GM21717 (cell line): ENCODE data around the gene METTL4.

ENCODE experiments used
- ATAC-seq: cut with Tn5 transposase; IDR thresholded peaks from one replicate; pipeline ENCODE4 v1.9.1; 2021; ENCODE audit warnings: mild to moderate bottlenecking, moderate library complexity; ENCODE audit not compliant: unreplicated experiment

The METTL4 gene, protein sequence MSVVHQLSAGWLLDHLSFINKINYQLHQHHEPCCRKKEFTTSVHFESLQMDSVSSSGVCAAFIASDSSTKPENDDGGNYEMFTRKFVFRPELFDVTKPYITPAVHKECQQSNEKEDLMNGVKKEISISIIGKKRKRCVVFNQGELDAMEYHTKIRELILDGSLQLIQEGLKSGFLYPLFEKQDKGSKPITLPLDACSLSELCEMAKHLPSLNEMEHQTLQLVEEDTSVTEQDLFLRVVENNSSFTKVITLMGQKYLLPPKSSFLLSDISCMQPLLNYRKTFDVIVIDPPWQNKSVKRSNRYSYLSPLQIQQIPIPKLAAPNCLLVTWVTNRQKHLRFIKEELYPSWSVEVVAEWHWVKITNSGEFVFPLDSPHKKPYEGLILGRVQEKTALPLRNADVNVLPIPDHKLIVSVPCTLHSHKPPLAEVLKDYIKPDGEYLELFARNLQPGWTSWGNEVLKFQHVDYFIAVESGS

DNA sequence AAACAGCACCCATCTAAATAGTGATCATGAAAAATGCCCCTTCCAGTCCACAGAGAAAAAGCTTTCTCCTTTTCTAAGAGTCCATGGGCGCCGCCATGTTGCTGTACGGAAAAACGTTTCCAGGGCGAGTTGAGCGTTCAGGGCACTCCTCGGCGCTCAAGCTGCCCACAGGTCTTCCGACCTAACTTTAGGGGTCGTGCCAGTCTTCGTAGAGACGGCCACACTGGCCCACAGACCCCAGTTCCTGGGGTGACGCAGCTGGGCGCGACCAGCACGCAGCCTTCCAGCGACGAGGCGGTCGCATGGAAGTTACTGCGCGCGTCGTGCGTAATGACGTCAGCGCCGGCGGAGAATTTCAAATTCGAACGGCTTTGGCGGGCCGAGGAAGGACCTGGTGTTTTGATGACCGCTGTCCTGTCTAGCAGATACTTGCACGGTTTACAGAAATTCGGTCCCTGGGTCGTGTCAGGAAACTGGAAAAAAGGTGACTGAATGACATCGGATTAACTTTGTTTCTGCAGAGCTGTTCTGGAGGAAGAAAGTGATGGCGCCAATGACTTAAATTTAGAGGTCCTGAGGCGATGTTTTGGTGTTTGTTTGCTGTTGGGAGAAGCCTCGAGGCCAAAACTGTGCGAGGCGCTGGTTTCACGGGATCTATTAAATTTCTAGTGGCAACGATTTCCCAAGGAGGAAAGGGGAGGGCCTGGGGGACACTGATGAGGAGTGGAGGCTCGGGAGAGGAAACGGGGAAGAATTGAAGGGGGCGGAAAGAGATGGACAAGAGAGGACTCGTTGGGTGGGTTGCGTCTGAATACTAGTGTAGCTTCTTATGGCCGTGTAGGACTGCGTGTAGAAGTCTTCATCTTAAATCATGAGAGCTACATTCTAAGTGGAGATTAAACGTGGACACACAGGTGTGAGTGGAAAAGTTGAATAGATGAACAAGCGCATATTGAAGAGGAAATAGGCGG is at the start of gene METTL4, which contains the start of gene NDC80:
Gene METTL4, minus strand, starts transcription at position 306 of the 971 bp plus-strand sequence. CDS start 4,289 bp downstream, outside the sequence.
Gene NDC80, plus strand, starts transcription at position 358 of the 971 bp plus-strand sequence. CDS start 1,429 bp downstream, outside the sequence.
- peak; percentile 60 for ATAC-seq

DNA sequence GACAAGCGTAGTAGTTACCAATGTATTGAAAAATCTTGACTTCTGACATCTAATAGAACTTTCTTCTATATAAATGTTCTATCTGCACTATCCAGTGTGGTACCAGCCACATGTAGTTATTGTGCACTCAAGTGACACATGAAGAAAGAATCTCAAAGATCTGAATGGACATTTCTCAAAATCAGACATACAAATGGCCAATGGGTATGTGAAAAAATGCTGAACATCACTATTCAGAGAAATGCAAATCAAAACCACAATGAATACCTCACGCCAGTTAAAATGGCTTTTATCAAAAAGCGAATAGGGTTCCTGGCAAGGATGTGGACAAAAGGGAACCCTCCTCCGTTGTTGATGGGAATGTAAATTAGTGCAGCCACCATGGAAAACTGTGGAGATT is 46.7 kb upstream of the METTL4 start:
- no peak for ATAC-seq

DNA sequence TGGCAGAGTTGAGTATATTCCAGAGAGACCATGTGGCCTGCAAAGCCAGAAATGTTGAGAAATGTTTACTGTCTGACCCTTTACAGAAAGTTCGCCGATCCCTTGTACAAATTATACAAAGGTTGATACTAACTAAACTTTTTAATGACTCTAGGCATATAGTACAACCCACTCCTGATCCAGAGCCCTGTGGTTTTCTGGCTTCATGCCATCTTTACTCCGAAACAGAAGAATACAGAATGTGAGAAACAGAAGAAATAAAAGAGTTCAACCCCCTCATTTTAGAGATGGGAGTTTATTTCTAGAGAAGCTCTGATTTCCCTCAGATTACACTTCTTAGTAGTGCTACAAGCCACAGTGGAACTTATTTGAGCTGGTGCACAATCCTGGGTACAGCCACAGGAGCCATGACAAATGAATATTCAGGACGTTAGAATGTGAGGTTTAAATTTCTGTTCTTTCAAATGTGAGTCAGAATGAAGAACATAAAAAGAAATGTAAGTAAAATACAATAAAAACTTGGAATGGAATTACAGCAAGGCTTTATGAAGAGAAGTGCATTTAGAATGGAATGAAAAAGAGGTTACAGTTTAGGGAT is 46.2 kb upstream of the METTL4 start:
- no peak for ATAC-seq

DNA sequence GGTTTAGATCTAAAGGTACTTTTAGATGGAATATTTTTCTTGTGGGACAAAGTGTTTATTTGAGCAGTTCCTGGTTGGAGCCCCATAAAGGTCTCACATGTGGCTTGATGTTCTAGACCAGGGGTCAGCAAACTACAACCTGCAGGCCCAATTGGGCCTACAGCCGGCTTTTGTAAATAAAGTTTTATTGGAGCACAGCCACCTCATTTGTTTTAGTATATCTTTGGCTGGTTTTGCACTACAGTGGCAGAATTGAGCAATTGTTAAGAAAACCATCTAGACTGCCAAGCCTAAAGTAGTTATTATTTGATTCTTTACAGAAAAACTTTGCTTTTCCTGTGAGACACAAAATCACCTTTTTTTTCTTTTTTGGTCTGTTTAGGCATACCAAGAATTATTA is 41.7 kb upstream of the METTL4 start:
- no peak for ATAC-seq

DNA sequence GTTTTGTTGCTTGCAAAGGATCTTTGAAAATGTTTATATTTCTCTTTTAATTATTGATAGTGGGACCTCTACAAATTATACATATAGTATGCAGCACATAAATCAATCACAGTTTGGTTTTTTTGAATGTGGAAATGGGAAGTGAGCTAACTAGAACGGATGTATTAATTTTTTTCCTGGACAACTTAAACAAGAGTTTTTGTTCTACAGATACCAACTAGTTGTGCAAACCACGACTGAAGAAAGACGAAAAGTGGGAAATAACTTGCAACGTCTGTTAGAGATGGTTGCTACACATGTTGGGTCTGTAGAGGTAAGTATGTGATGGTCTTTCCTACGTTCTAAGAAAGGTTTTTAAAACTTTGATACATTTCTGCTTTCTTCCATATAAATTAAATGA is 39.2 kb upstream of the METTL4 start:
- ATAC-seq, result no peak

DNA sequence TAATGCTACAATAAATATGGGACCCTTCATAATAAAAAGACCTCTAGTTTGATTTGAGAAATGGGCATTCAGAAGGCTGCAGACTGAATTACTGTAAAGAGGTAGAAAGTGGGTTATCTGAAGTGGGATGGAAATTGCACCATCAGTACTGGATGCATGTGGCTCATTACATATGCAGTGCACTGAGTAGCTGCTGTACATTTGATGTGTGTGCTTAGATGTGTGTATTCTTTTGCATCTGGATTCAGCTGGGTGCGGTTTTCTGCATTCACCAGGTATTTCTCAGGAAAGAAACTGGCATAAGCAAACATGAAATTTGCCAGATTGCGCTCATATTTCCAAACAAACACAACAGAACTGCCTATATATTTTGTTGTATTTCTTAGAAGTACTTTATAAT is 38.3 kb upstream of the METTL4 start:
- no peak for ATAC-seq

DNA sequence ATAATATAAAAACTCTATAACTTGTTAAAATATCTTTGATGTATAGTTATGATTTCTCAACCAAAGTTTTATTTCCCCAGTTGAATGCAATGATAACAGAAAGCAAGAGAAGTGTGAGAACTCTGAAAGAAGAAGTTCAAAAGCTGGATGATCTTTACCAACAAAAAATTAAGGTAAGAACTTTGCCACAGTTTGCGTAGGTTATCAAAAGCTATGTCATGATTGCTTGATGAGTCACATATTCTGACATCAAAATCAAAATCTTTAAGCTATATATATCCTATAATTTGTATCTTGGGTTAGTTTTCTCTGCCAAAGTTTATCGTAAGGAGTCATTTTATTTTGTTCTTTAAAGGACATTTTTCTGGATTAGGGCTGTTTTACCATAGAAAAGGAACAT is 35.0 kb upstream of the METTL4 start:
- ATAC-seq, result no peak

DNA sequence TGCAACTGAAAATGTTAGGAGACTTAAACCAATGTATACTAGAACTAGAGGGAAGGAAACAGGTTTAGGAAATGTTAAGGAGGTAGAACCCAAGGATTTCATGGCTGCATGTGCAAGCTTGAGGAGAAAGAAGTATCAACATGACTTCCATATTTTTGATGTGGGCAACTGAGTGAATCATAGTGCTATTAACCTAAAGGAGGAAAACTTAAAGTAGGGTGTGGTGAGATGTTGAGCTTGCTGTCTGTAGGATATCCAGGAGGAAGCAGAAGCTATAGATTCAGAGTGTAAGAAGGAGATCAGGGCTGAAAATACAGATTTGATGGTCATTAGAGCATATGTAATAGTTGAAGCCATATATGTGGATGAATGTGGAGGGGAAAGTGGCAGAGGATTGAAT is 31.5 kb upstream of the METTL4 start:
- ATAC-seq, result no peak

DNA sequence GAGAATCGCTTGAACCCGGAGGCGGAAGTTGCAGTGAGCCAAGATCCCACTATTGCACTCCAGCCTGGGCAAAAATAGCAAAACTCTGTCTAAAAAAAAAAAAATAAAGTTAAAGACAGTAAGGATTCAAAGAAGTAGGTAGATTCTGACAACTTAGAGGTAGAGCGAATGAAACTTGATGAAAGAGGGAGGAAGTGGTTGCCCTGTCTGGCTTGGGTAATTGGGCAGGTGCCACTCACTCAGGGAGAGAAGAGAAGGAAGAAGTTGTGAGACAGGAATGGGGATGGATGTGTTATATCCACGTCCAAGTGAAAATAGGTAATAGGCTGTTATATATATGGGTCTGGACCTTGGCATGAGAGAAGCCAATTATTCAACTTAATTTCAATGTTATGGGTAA is 26.3 kb upstream of the METTL4 start:
- ATAC-seq, result no peak

DNA sequence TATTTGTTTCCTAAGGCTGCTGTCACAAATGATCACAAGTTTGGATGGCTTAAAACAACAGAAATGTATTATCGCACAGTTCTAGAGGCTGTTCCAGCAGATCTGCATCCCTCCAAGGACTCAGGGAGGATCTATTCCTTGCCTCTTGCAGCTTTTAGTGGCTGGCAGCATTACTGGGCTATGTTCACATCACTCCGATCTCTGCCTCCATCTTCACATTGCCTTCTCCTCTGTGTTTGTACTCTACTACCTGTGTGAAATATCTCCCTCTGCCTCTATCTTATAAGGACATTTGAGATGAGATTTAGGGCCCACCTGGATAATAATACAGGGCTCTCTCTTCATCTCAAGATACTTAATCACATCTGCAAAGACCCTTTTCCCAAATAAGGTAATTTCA is 19.0 kb upstream of the METTL4 start:
- ATAC-seq, result no peak

DNA sequence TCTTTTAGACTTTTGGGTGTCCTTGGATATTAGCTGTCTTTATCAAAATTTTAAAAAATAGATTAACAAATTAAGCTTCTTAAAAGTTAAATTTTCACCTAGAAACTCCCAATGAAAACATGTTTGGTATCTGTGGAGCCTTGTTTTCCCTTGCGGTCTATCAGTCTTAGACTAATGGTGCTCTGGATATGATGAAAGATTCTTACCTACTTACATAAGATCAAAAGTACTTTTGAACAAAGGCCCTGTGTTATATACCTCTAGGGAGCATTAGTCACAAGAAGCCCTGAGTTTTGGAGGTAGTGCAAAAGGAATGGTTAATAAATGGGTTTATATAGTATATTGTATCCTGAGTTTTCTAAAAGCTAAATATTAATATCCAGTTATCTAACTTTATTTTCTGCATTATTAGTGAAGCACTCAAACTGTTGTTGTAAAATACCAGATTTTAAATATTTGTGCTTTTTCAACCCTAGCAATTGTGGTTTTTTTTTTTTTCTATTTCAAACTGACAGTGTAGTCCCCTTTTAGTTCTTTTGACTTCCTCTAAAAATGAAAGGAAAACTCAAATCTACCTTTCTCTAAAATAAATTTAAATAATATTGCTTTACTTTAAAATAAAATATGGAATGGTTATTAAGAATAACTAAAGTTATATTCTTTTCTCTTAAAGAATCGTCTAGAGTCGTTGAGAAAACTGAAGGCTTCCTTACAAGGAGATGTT is 18.2 kb upstream of the METTL4 start:
- ATAC-seq, result no peak

DNA sequence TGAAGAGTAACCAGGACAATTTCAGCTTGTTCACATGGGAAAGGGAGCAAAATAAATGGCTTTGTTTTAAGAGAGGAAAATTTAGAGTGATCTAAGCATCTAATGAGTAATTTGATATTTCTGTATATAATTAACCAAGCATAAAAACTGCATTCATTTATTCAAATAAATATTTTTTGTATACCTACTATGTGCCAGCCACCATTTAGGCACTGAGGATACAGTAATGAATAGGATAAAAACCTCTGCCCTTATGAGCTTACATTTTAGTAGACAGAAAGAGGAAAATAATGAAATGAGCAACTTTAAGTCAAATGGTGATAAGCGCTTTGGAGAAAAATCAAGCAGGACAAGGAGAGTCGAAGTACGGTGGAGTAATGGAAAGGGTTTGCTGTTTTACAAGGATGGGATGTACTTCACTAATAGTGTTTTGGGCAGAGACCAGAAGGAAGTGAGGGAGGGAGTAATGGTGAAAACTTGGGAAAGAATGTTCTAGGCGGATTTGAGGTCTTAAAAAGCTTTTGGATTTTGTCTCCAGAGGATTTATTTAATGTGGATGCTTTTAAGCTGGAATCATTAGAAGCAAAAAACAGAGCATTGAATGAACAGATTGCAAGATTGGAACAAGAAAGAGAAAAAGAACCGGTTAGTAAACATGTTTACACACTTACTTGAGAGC is 17.5 kb upstream of the METTL4 start:
- ATAC-seq, result no peak

DNA sequence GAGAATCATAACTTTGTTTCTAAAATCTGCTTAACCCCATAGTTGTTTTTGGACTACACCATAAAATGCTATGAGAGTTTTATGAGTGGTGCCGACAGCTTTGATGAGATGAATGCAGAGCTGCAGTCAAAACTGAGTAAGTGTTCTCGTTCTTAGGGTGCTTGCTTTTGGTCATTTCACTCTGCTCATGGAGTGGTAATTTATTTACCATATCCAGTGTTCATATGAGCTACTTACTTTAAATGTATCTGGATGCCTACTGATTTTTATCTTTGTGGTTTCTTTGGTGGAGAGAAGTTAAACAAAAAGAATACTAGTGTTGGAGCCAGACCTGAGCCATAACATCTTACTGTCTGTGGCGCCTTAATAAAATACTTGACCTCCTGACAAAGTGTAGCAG is 16.5 kb upstream of the METTL4 start:
- no peak for ATAC-seq

DNA sequence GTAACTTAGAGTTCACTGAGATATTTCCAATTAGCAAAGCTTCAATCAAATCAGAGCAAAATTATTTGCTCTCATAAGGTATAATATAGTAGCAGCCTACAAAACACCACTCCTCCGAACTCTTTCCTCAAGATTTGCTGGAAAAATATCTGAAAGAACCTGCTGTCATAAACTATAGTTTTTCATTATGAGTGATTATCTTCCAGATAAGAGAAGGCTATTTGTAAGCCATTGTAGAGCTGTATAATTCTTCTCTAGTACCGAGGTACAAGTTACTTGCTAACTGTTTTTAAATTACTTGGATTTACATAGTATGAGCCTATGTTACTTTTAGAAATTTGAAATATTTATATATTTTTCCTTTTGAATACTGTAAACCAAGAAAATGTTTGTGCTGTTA is 2.1 kb upstream of the METTL4 start:
- ATAC-seq, result no peak

DNA sequence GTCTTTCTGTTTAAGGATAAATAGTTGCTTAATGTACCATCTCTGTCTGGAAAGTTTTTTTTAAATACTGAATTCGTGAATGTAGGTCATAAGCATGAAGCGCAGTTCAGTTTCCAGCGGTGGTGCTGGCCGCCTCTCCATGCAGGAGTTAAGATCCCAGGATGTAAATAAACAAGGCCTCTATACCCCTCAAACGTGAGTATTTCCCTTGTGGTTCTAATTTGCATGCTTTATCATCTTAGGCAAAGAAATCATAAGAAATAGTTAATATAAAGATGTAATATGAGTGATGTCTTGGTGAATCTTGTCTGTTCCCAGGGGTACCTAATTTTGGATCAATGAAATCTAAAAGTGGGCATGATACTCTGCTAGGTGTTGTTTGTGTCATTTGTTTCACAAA is 1.6 kb upstream of the METTL4 start:
- no peak for ATAC-seq

DNA sequence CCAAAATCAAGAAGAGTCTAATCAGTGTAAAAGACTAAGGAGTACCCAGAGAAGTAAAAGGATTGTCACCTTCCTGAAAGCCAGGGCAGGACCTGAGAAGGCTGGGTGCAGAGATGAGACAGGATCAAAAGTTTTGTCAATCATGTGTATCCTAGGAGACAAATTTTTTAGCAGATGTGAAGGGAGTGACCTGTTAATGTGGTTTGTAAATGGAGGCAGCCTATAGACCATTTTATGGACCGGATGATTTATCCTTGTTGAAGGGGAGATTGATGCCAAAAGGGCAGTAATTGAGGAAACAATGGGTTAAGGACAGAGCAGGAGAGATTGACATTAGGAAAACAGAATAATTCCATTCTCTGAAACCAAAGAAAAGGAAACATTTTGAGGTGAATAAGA is 865 bp upstream of the METTL4 start:
- ATAC-seq, result no peak

DNA sequence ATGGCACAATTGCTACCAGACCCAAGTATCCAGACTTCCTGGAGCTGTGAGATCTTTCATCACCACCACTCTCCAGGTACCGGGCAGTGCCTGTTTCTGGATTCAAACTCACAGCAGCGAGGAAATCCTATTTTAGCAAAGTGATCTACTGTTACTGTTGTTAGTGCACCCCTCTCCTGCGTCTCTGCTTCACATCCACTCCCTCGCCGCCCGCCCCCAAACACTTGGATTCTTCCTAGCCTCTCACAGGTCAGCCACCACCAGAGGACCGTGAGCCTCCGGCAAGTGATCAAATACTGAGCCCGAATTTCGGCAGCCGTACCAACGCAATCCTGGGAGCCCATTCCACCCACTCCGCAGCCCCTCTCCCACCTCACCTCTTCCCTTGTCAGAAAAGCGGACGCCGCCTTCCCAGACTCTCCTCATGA is 519 bp downstream of the METTL4 start:
- peak; percentile 50 for ATAC-seq

DNA sequence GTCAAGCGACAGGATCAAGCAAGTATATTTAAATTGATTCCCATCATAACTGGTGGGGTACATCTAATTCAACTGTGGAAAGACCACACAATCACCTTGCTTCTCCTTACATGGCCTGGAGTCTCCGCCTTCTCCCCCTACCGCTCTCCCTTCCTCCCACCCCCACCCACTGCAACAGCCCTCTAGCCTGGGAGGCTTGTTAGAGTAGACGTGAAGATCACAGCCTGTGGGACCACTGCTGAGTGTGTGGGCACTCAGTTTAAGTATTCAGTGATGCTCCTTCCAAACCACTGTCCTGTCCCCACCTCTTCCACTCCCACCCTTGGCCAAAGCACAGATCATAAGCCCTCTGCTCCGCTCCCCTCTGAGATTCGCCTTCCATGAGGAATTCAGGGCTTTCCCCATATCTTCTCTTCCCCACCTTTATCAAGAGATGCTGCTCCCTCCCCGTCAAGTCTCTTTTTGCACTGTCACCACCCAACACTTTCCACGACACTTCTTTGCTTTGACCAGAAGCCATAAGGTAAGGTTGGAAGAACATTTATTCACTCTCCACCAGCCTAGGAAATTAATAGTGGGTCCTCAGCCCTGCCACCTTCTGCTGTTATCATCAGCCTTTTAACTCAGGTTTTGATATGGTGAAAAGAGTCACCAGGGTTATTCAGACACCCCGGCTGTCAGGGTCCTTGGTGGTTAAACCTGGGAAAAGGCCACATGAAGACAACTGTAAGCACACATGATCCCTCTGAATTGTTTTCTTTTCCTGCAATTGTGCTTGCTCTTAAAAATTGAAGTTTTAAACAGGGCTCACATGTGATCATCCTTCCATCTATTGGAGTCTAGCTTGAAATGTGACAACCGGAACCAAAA is 1.7 kb downstream of the METTL4 start:
- ATAC-seq, result no peak

DNA sequence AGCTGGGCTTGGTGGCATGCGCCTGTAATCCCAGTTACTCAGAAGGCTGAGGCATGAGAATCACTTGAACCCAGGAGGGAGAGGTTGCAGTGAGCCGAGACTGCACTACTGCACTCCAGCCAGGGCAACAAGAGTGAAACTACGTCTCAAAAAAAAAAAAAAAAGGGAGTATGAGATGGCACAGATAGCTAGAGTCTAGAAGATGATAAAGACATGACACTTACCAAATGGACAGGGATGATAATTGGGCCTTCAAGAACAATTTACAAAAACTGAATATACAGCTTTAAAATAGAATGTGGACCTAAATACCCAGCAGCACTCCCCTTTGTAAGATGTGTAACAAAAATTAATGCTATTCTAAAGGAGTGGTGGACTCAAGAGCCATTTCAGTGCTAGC is 2.7 kb downstream of the METTL4 start:
- ATAC-seq, result no peak
